ENCODE results near the gene POFUT2.

DNA sequence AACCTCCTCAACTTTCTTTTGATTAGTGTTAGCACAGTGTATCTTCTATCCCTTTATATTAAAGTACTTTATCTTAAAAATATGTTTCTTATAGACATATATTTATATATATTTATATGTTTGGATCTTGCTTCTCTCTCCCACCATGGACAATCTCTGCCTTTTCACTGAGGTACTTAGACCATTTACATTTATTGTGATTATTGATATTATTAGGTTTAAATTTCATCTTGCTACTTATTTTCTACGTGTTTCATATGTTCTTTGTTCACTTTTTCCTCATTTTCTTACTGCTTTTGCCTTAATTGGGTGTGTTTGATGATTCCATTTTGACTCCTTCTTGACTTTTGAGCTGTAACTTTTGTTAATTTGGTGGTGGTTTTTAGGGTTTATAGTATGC is 70.7 kb downstream of the POFUT2 start:
- TF ChIP-seq POLR2A (IDR thresholded peaks at IDR 0.05; ENCODE audit: low read depth, low read length) (no peak), POLR2AphosphoS5 (IDR thresholded peaks at IDR 0.05; ENCODE audit: low read depth, low read length) (no peak), TAF1 (IDR thresholded peaks at IDR 0.05; ENCODE audit: borderline replicate concordance, low read depth, low read length) (no peak)
